ENCODE data around the gene MCMBP.

DNA sequence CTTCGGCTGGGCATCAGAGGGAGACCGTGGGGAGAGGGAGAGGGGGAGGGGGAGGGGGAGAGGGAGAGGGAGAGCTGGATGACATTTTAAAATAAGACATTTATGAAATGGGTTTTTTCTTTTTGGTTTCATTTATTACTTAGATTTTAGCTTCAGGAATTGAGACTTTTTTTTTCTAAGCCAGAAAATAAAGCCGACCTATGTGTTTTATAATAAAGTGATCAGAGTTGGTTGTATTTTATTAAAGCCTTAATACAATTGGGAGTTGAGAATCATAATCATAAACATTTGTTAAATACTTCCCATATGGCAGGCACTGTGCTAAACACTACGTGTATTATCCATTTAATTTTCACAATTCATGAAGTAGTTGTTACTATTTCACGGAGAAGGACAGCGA, 76.6 kb downstream of the MCMBP start:
- TF ChIP-seq, protein P1, sequence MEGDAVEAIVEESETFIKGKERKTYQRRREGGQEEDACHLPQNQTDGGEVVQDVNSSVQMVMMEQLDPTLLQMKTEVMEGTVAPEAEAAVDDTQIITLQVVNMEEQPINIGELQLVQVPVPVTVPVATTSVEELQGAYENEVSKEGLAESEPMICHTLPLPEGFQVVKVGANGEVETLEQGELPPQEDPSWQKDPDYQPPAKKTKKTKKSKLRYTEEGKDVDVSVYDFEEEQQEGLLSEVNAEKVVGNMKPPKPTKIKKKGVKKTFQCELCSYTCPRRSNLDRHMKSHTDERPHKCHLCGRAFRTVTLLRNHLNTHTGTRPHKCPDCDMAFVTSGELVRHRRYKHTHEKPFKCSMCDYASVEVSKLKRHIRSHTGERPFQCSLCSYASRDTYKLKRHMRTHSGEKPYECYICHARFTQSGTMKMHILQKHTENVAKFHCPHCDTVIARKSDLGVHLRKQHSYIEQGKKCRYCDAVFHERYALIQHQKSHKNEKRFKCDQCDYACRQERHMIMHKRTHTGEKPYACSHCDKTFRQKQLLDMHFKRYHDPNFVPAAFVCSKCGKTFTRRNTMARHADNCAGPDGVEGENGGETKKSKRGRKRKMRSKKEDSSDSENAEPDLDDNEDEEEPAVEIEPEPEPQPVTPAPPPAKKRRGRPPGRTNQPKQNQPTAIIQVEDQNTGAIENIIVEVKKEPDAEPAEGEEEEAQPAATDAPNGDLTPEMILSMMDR (IDR thresholded peaks at IDR 0.05) = no peak
- TF ChIP-seq POLR2A (IDR thresholded peaks at IDR 0.05) (no peak), EP300 (IDR thresholded peaks at IDR 0.05; ENCODE audit: low read depth) (no peak)
